Measurements from ENCODE around the gene RBMY1F.
"Not testable (repeated sequence)": the region's sequence is repeated elsewhere in the genome, so short reads cannot be mapped to it uniquely, and the experiment has no call there.

- TF ChIP-seq POLR2AphosphoS5 (IDR thresholded peaks at IDR 0.05; ENCODE audit: low read depth, low read length); REST (IDR thresholded peaks at IDR 0.05; ENCODE audit: insufficient read depth in 1 of 2, low read depth in 2 of 2, low read length in 1 of 2); CTCF (IDR thresholded peaks at IDR 0.05): not testable (repeated sequence)
Observed at GRCh38 chrY:22134719-22135118, 48.0 kb downstream of the RBMY1F start.
